K562 (cell line): ENCODE results near the gene AHCY. TPM values are rescaled to one million over a fixed set of nuclear protein-coding genes. Genes with fewer than 3 reads are reported as not detected.
"Not testable (repeated sequence)": the region's sequence is repeated elsewhere in the genome, so short reads cannot be mapped to it uniquely, and the experiment has no call there.

ENCODE experiments used
- ATAC-seq: fragments of 200-7000 bp; cut with Tn5 transposase; 3 replicates; pipeline ENCODE4 v1.9.1; 2020; ENCODE audit warnings: moderate library complexity
- BruUV-seq: library from RNA; stranded (reverse); fragments of 400-500 nt; replicated peaks from 2 replicates; lab custom pipeline; 2021; lab: Mats Ljungman, UMichigan
- CTCF ChIA-PET: fragments of 300-600 bp; formaldehyde crosslinking; extraction: SDS; loops from one replicate; lab custom pipeline; 2021; ENCODE audit warnings: low intra/inter-chr PET ratio; lab: Yijun Ruan, JAX
- POLR2A ChIA-PET: fragments of 300-600, 350-650 bp; sonication (Branson Sonifier 250); formaldehyde crosslinking; extraction: SDS; loops from one replicate; lab custom pipeline; 2021; ENCODE audit warnings: antibody characterized with exemption, inconsistent platforms; lab: Yijun Ruan, JAX
- DNase-seq, 4 experiments: peaks; one replicate each; pipeline versions ENCODE4 v3.0.0 to v3.0.0-alpha.2; 2011 to 2018; ENCODE audit warnings: low spot score in 3 of 4, mixed read lengths in 3 of 4; ENCODE audit errors: extremely low read depth in 1 of 4
- FAIRE-seq: peaks from 2 replicates; lab custom pipeline; 2011; peaks lifted over from hg19 to GRCh38; lab: Jason Lieb, UNC
- H2AFZ ChIP-seq: 2 replicates; pipeline ENCODE4 v1.6.0; 2011; ENCODE audit warnings: low read depth, low read length, control low read depth, inconsistent platforms
- H3K27ac ChIP-seq: fragments of 200-600 bp; 3 replicates; pipeline ENCODE4 v1.8.0; 2011; ENCODE audit warnings: low read depth, mild to moderate bottlenecking, control low read depth, inconsistent platforms, low read length, moderate library complexity, mixed read lengths; ENCODE audit errors: extremely low read depth
- H3K27me3 ChIP-seq, 2 experiments: fragments of 300-600 bp in 1 of 2; 2 replicates in 1 of 2; 3 replicates in 1 of 2; pipeline versions ENCODE4 v1.6.0 to v1.8.0; 2011; ENCODE audit warnings: inconsistent platforms in 2 of 2, low read length in 2 of 2, mild to moderate bottlenecking in 1 of 2, mixed read lengths in 1 of 2, moderate library complexity in 1 of 2; ENCODE audit not compliant: control insufficient read depth in 2 of 2, insufficient read depth in 2 of 2
- H3K36me3 ChIP-seq: fragments of 300-600 bp; 3 replicates; pipeline ENCODE4 v1.8.0; 2011; ENCODE audit warnings: mild to moderate bottlenecking, low read length, inconsistent platforms; ENCODE audit not compliant: control insufficient read depth, insufficient read depth
- H3K4me1 ChIP-seq, 2 experiments: fragments of 200-600 bp in 1 of 2; replicated peaks in 1 of 2; 2 replicates in 1 of 2; 3 replicates in 1 of 2; pipeline versions ENCODE4 v1.5.1 to v1.8.0; 2011; ENCODE audit warnings: inconsistent platforms in 2 of 2, low read length in 2 of 2, mild to moderate bottlenecking in 1 of 2, mixed read lengths in 1 of 2, moderate library complexity in 1 of 2; ENCODE audit not compliant: control insufficient read depth in 2 of 2, insufficient read depth in 2 of 2
- H3K4me2 ChIP-seq: 2 replicates; pipeline ENCODE4 v1.6.1; 2011; ENCODE audit warnings: low read length, control low read depth, inconsistent platforms, mixed read lengths; ENCODE audit not compliant: insufficient read depth
- H3K4me3 ChIP-seq: fragments of 200-600 bp; sonication (generic), shearing (Covaris generic); 2 replicates; pipeline ENCODE4 v1.5.1; 2016; ENCODE audit warnings: control low read depth, inconsistent platforms
- H3K79me2 ChIP-seq: fragments of 200-600 bp; 3 replicates; pipeline ENCODE4 v1.8.0; 2011; ENCODE audit warnings: low read length, inconsistent platforms; ENCODE audit not compliant: control insufficient read depth, insufficient read depth
- H3K9ac ChIP-seq, 2 experiments: 2 replicates each; pipeline versions ENCODE4 v1.6.0 to v1.6.1; 2011; ENCODE audit warnings: low read depth in 2 of 2, low read length in 2 of 2, control low read depth in 1 of 2, inconsistent platforms in 1 of 2, mild to moderate bottlenecking in 1 of 2, mixed read lengths in 1 of 2; ENCODE audit not compliant: insufficient read depth in 1 of 2
- H3K9me1 ChIP-seq: one replicate; pipeline ENCODE4 v1.6.0; 2011; ENCODE audit warnings: inconsistent platforms, mild to moderate bottlenecking, low read length, moderate library complexity; ENCODE audit not compliant: control insufficient read depth, insufficient read depth
- H3K9me3 ChIP-seq: replicated peaks from 2 replicates; pipeline ENCODE4 v1.5.1; 2011; ENCODE audit warnings: low read depth, low read length, inconsistent platforms; ENCODE audit not compliant: control insufficient read depth, insufficient read depth
- H4K20me1 ChIP-seq: replicated peaks from 2 replicates; pipeline ENCODE4 v1.6.1; 2011; ENCODE audit warnings: low read length, inconsistent platforms, mixed read lengths; ENCODE audit not compliant: control insufficient read depth, insufficient read depth
- CBFB ChIP-seq: sonication (generic); formaldehyde crosslinking; IDR thresholded peaks from 2 replicates; pipeline ENCODE4 v1.4.0; 2020; ENCODE audit warnings: mild to moderate bottlenecking, missing genetic modification reagents
- ERF ChIP-seq: fragments of 450-650 bp; formaldehyde crosslinking; IDR thresholded peaks from 2 replicates; pipeline ENCODE4 v1.4.0; 2020; ENCODE audit warnings: mild to moderate bottlenecking, mixed read lengths
- GATAD2B ChIP-seq: fragments of 450-650 bp; IDR thresholded peaks from 2 replicates; pipeline ENCODE4 v1.6.1; 2017; ENCODE audit warnings: mild to moderate bottlenecking, borderline replicate concordance
- HEY1 ChIP-seq: fragments of 250-450 bp; sonication (Bioruptor Pico); IDR thresholded peaks from 2 replicates; pipeline ENCODE4 v1.5.0; 2020; ENCODE audit warnings: mild to moderate bottlenecking, moderate library complexity, borderline replicate concordance
- NBN ChIP-seq: fragments of 450-650 bp; IDR thresholded peaks from 2 replicates; pipeline ENCODE4 v1.6.1; 2016; ENCODE audit warnings: low read depth, mild to moderate bottlenecking
- PRMT5 ChIP-seq: sonication (generic); formaldehyde crosslinking; IDR thresholded peaks from 2 replicates; pipeline ENCODE4 v1.5.0; 2020; ENCODE audit warnings: missing genetic modification reagents
- RBM39 ChIP-seq: fragments of 200-400 bp; formaldehyde crosslinking; optimal IDR thresholded peaks from 2 replicates; pipeline ENCODE3; 2018; ENCODE audit warnings: low read depth, low read length
- ZKSCAN8 ChIP-seq: fragments of 200-800 bp; sonication (Bioruptor generic); IDR thresholded peaks from 2 replicates; pipeline ENCODE4 v1.6.1; 2016; ENCODE audit warnings: missing genetic modification characterization, missing compliant biosample characterization
- WGBS: fragments of 100-300 bp; shearing (Covaris generic); methylation state at CpG from one replicate; pipeline ENCODE4 v1.1.6; 2016; ENCODE audit warnings: low coverage, mixed read lengths; ENCODE audit not compliant: insufficient coverage; ENCODE audit errors: missing lambda C conversion rate; 5-methylcytosine and 5-hydroxymethylcytosine counted together
- in situ Hi-C: fragments of 300-500 bp; cut with MboI; formaldehyde crosslinking; loops from 4 replicates; pipeline ENCODE4 v1.15.0; 2018; ENCODE audit warnings: inconsistent platforms, mixed read lengths
- intact Hi-C: fragments of 100-400 bp; cut with micrococcal nuclease; formaldehyde crosslinking; loops from 2 replicates; pipeline ENCODE4 v1.14.2; 2022
- polyA plus RNA-seq, 8 experiments: library from polyadenylated mRNA; depleted of rRNA in 4 of 8; stranded (reverse) in 5 of 8; unstranded in 3 of 8; fragments of >200 nt; fragmentation: Nextera tagmentation in 2 of 8; fragmentation: Illumina TruSeq in 1 of 8; extraction: Ambion mirVana in 2 of 8; extraction: Trizol in 1 of 8; gene quantifications; 2 replicates each; pipeline versions ENCODE4 v1.2.1 to v1.2.3, GENCODE V29; 2011 to 2014; ENCODE audit warnings: inconsistent platforms in 1 of 8, missing spikeins in 1 of 8
- total RNA-seq, 7 experiments: library from RNA; depleted of rRNA in 6 of 7; stranded (reverse); fragments of >200 nt in 6 of 7; fragmentation: Illumina TruSeq in 2 of 7; extraction: Trizol in 2 of 7; gene quantifications; 2 replicates each; pipeline versions ENCODE4 v1.2.1 to v1.2.3, GENCODE V29; 2011 to 2021; ENCODE audit warnings: low replicate concordance in 1 of 7

The AHCY gene
- total and polyA plus RNA-seq, 9 of the 15 experiments (the other 6 are each of a cell fraction or from before 2014, with no cell fraction given): 82.5 to 269 (median 190) TPM

DNA sequence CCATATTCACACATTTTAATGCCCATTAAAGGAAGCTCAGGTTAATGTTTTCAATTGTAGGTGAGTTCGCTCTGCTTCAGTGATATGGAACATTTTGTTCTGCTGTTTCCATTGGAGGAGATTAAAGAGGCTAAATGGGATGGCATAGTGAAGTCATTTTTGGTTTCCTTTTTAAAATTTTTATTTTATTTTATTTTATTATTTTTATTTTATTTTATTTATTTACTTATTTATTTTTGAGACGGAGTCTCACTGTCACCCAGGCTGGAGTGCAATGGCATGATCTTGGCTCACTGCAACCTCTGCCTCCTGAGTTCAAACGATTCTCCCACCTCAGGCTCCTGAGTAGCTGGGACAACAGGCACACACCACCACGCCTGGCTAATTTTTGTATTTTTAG is 61.1 kb downstream of the AHCY start:
- H3K9ac ChIP-seq, BruUV-seq, H3K36me3 ChIP-seq, in situ Hi-C loops, H3K4me1 ChIP-seq, CTCF ChIA-PET, H2AFZ ChIP-seq, ATAC-seq, DNase-seq, H3K27ac ChIP-seq, H3K79me2 ChIP-seq, H3K9me1 ChIP-seq, H3K4me3 ChIP-seq, H4K20me1 ChIP-seq, POLR2A ChIA-PET, H3K4me2 ChIP-seq, FAIRE-seq, H3K27me3 ChIP-seq, H3K9me3 ChIP-seq: not testable (repeated sequence)
- 22% methylated on average over 4 of the region's 4 CpGs for WGBS
- intact Hi-C loops: loop anchor here (5.0 kb wide), 1 partner anchor 50 kb away; no protein-coding TSS in a partner anchor

DNA sequence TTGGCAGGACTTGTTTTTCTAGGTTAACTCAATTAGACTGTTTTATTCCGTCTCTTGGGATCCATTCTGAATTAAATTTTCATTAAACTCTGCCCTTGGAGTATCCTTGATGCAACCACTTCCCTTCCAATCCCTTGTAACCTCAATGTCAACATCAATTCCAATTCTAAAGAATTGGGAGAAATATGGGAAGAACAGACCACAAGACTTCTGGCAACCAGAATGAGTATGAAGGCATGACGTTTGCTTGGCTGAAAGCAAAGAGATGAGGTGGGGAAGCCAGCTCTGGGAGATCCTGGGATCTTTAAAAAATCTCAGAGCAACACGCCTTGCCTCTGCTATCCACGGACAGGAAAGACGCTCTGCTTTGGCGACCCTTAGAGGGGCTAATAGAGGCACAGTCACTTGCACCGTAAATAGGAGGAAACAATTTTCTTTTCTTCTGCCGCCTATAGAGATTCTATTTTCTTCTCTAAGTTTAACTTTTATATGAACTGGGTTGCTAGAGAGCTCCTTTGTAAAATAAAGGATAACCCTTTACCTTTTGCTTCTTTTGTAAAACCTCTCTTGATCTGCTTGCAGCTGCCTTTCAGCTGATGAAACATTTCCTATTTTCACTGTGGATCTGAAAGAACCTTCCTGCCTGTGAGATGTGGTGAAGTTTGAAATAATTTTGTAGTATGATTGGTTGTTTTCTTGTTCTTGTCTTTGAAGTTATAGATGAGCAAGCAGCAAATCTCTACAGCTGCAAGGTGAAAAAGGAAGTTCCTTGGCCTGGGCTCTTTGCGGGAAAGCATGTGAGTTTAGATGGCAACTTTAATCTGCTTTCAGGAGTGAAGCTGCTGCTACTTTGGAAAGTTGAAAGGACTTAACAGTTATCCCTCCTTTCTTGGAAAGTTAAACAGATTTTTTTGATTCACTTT is 62.2 kb downstream of the AHCY start, which contains the start of gene ASIP:
TSS of gene ASIP (plus strand) at position 731 of the 923 bp plus-strand sequence. CDS start 18,952 bp downstream, outside the sequence.
- no peak within 1 kb of the TSS for H2AFZ ChIP-seq
- 28% methylated on average over 9 of the region's 9 CpGs for WGBS
- BruUV-seq: no TSS peak

More for the DNA sequence above, 62.2 kb downstream of the AHCY start, which contains the start of gene ASIP:
- intact Hi-C loops (loop anchor here (5.0 kb wide), 1 partner anchor 49 kb away; no protein-coding TSS in a partner anchor), in situ Hi-C loops (no loop called here)
- H3K9me1 ChIP-seq: no peaks in the 10 kb centered on the region
- no peak within 1 kb of the TSS for H3K27ac ChIP-seq
- ATAC-seq: no peak
- ChIA-PET CTCF (no interaction called here), POLR2A (interaction anchor here (0.7 to 1.5 kb wide), 3 partner anchors 9 to 815 kb away, joined by 3 read pairs; no protein-coding TSS in a partner anchor)
- no peak within 1 kb of the TSS for H3K4me2 ChIP-seq
- TF ChIP-seq RBM39: no peak
- no peak for TF ChIP-seq NBN
- TF ChIP-seq GATAD2B: no peak
- no peak for TF ChIP-seq ZKSCAN8 (CRISPR knock-in tag)
- no peak for TF ChIP-seq ERF (CRISPR knock-in tag)
- no peak for TF ChIP-seq CBFB
- TF ChIP-seq PRMT5 (CRISPR knock-in tag): no peak
- no peak for TF ChIP-seq HEY1 (CRISPR knock-in tag)
- DNase-seq: no peak
- H3K27me3 ChIP-seq: 0 out of 5 replicates have a peak, but pooled peaks cover 0 to 3% of the 10 kb centered on the region in 2 experiments
- no peak for FAIRE-seq
- H3K4me1 ChIP-seq: no peaks in the 10 kb centered on the region
- no peak within 1 kb of the TSS for H3K9ac ChIP-seq
- no peaks in the 10 kb centered on the region for H3K79me2 ChIP-seq
- no peaks in the 10 kb centered on the region for H3K9me3 ChIP-seq
- H3K36me3 ChIP-seq: no peaks in the 10 kb centered on the region
- no peak within 1 kb of the TSS for H3K4me3 ChIP-seq
- no peaks in the 10 kb centered on the region for H4K20me1 ChIP-seq
